GM19025 (cell line): ENCODE results near the gene NFKB1.
"Not testable (repeated sequence)": the region's sequence is repeated elsewhere in the genome, so short reads cannot be mapped to it uniquely, and the experiment has no call there.

Experiments used
- ATAC-seq: cut with Tn5 transposase; IDR thresholded peaks from one replicate; pipeline ENCODE4 v1.9.1; 2021; ENCODE audit warnings: mild to moderate bottlenecking, low read depth, moderate library complexity; ENCODE audit not compliant: unreplicated experiment

NFKB1 gene, protein sequence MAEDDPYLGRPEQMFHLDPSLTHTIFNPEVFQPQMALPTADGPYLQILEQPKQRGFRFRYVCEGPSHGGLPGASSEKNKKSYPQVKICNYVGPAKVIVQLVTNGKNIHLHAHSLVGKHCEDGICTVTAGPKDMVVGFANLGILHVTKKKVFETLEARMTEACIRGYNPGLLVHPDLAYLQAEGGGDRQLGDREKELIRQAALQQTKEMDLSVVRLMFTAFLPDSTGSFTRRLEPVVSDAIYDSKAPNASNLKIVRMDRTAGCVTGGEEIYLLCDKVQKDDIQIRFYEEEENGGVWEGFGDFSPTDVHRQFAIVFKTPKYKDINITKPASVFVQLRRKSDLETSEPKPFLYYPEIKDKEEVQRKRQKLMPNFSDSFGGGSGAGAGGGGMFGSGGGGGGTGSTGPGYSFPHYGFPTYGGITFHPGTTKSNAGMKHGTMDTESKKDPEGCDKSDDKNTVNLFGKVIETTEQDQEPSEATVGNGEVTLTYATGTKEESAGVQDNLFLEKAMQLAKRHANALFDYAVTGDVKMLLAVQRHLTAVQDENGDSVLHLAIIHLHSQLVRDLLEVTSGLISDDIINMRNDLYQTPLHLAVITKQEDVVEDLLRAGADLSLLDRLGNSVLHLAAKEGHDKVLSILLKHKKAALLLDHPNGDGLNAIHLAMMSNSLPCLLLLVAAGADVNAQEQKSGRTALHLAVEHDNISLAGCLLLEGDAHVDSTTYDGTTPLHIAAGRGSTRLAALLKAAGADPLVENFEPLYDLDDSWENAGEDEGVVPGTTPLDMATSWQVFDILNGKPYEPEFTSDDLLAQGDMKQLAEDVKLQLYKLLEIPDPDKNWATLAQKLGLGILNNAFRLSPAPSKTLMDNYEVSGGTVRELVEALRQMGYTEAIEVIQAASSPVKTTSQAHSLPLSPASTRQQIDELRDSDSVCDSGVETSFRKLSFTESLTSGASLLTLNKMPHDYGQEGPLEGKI

DNA sequence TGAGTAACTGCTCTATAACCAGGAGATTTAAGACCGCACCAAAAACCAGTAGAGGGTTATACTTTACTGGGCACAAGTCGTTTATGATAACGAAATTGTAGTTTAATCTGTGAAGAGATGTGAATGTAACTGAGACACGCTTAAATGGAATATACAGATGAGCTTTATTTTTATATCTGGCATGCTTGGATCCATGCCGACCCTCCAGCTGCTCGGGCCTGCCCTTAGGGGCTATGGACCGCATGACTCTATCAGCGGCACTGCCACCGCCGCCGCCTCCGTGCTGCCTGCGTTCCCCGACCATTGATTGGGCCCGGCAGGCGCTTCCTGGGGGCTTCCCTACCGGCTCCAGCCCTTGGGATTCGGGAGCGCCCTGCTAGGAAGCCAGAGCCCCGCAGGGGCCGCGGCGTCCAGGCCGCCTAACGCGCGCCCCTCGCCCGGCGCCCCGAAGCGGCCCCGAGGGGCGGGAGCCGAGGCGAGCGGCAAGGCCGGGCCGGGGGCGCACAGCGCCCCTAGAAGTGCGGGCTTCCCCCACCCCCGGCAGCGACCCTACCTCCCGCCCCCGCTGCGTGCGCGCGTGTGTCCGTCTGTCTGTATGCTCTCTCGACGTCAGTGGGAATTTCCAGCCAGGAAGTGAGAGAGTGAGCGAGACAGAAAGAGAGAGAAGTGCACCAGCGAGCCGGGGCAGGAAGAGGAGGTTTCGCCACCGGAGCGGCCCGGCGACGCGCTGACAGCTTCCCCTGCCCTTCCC is at the start of gene NFKB1:
TSS of gene NFKB1 (plus strand) at position 664 of the 751 bp plus-strand sequence. CDS start 24,160 bp downstream, outside the sequence.
- peak; percentile 62 for ATAC-seq

DNA sequence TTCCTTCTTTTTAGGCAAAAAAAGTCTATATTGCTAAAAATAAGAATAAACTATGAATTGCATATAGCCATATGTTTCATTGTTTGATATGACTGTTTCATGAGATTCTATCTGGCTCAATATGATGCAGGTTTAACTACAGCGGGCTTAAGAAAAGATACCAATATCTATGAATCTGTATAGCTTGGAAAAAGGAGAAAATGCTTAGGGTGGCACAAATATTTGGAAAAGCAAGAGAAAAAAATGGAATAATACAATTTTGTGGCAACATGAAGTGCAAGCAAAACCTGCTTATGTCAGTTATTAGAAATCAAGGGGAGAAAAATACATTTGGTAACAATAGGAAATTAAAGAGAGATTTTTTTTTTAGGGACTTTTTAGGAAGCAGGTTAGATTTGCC is 48.3 kb upstream of the NFKB1 start:
- no peak for ATAC-seq

DNA sequence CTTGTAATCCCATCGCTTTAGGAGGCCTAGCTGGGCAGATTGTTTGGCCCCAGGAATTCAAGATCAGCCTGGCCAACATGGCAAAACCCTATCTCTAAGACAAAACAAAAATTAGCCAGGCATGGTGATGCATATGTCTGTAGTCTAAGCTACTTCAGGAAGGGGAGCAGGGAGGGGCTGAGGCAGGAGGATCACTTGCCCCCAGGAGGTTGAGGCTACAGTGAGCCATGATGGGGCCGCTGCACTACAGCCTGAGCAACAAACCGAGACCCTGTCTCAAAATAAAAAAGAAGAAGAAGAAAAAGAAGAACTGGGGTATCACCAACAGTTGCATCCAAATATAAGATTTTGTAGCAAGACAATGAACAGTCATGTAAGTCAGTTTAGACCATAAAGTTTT is 47.3 kb upstream of the NFKB1 start:
- ATAC-seq, result no peak

DNA sequence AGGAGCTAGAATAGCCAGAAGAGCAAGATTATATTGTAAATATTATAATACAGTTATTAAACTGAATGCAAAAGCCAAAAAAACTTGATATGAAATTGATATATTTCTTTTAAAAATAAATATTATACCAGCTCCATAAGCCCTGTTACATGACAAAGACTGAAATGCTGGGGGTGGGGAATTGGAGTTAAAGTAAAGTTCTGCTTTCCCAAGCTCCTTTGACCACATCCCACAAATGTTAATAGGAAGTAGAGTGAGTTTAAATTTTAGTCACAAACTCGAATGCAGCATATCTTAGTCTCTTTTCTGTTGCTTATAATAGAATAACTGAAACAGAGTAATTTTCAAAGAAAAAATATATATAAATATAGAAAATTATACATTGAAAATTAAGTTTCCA is 46.9 kb upstream of the NFKB1 start:
- no peak for ATAC-seq

DNA sequence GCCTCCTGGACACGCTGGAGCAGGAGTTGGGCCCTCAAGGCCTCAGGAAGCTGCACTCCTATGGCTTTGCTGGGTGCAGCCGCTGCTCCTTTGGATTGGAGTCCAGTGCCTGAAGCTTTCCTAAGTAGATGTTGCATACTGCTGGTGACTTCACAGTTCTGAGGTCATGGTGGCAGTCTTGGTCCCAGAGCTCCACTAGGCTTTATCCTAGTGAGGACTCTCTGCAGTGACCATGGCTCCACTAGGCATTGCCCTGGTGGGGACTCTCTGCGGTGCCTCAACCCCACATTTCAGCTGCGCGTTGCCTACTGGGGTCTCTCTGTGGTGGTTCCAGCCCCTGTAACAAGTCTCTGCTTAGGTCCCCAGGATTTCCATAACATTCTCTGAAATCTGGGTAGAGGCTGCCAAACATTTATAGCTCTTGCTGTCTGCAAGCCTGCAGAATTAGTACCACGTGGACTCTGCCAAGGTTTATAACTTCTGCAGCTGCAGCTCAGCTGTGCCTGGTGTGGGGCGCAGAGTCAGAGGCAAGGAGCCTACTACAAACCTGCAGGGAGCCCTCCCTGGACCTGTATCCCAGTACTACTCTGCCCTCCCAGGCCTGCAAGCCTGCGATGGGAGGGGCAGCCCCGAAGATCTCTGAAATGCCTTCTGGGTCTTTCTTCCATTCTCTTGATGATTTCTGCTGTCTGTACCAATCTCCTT is 46.0 kb upstream of the NFKB1 start:
- ATAC-seq, result no peak

DNA sequence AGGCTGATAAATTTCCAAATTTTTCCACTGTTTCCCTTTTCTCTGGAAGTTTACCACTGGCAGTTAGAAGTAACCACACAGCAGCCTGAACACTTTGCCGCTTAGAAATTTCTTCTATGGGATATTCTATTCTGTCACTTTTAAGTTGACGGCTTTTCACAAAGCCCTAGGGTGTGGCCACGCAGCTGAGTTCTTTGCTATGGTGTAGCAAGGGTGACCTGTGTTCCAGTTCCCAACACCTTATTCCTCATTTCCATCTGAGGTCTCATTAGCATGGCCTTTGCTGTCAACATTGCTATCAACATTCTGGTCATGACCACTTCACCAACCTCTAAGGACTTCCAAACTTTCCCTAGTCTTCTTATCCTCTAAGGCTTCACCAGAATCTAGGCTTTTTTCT is 45.4 kb upstream of the NFKB1 start:
- no peak for ATAC-seq

DNA sequence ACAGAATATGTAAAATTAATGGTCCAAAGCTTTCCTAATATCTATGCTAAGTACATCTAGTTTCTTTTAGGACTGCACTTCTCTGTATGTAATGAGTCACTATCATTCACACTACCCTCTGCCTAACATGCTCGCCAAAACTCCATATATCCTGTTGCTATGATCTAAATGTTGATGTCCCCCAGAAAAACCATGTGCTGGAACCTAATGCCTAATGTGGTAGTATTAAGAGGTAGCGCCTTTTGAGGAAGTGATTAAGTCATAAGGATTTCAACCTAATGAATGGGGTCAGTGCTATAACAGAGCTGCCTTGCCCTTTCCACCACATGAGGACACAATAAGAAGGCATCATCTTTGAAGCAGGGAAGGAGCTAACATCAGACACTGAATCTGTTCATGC is 34.9 kb upstream of the NFKB1 start:
- ATAC-seq, result no peak

DNA sequence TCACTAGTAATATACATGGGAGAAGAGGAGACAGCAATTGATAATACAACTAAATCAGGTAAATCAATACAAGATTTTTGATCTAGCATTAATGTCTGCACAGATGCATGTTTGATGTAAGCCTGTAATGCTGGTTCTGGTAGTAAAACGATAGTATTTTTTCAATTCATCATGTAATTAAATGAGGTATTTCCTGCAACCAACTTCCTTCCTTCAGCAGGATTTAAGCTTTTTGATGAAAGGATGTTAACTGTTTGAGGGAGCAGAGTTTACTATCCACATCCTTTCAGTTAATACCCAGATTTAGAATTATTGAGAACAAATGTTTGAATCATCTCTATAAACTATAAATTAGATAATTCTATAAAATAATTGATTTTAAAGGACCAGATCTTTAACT is 31.4 kb upstream of the NFKB1 start:
- ATAC-seq, result no peak

DNA sequence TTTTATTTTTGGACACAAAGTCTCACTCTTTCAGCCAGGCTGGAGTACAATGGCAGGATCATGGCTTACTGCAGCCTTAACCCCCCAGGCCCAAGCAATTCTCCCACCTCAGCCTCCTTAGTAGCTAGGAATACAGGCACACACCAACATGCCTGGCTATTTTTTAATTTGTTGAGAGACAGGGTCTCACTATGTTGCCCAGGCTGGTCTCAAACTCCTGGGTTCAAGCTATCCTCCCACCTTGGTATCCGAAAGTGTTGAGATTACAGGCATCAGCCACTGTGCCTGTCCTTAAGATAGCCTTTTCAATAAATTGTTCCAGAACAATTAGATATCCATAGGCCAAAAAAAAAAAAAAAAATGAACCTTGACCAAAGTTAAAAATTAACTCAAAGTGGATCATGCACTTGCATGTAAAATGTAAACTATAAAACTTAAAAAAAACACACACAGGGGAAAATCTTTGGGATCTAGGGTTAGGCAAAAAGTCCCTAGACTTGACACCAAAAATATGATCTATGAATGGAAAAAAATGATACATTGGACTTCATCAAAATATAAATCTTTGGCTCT is 28.6 kb upstream of the NFKB1 start:
- ATAC-seq, result no peak

DNA sequence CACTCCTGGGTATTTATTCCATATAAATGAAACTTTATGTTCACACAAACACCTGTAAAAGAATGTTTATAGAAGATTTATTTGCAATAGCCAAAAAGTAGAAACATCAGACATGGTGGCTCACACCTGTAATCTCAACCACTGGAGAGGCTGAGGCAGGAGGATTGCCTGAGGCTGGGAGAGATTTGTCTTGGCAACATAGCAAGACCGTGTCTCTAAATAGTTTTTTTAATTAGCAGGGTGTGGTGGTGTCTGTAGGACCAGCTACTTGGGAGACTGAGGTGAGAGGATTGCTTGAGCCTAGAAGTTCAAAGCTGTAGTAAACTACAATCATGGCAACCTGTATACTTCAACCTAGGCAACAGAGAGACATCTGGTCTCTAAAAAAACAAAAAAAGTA is 27.7 kb upstream of the NFKB1 start:
- ATAC-seq, result no peak

DNA sequence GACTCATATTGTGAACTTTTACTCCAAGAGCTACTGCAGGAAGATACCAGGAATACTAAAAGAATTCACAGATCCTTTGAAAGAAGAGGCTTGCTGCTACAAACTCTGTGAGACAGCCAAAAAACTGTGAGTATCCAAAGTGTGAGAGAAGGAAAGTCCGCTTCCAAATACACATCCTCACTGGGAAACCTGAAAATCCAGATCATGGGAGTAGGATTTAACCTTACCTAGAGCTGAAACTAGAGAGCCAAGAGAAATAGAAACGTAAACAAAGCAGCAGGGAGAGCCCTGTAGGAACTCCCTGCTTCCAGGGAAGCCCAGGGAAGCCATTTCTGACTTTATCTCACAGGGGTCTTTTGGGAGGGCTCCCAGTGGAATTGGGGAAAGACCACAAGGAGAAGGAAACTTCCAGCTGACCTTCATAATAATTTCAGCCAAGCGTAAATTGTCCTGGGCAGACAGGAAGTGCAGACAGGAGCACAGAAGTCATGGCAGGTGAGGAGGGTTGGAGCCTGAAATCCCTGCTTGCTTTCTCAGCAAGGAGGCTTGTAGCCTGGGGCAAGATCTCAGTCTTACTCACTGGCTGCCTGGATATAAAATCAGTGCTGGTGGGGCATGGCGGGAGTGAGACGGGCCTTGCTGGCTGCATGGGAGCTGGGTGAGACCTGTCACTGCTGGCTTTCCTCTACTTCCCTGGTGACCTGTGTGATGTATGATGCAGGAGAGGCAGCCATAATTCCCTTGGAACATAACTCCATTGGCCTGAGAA is 26.2 kb upstream of the NFKB1 start:
- ATAC-seq, result no peak

DNA sequence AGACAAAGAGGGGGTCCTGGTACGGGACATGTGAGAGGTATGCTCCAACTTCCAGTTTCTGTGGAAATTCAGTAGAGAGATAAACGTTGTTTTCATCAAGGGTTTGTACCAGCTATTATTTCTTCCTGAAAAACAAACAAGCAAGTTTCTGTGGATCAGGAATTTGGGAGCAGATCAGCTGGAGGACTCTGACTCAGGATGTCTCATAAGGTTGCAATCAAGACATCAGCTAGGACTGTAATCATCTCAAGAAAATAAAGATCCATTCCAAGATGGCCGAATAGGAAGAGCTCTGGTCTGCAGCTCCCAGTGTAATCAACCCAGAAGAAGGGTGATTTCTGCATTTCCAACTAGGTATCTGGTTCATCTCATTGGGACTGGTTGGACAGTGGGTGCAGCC is 23.5 kb upstream of the NFKB1 start:
- no peak for ATAC-seq

DNA sequence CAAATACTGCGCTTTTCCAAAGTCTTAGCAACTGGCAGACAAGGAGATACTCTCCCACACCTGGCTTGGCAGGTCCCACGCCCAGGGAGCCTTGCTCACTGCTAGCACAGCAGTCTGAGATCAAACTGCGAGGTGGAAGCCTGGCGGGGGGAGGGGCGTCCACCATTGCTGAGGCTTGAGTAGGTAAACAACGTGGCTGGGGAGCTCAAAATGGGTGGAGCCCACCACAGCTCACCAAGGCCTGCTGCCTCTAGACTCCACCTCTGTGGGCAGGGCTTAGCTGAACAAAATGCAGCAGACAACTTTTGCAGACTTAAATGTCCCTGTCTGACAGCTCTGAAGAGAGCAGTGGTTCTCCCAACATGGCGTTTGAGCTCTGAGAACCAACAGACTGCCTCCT is 23.0 kb upstream of the NFKB1 start:
- no peak for ATAC-seq

DNA sequence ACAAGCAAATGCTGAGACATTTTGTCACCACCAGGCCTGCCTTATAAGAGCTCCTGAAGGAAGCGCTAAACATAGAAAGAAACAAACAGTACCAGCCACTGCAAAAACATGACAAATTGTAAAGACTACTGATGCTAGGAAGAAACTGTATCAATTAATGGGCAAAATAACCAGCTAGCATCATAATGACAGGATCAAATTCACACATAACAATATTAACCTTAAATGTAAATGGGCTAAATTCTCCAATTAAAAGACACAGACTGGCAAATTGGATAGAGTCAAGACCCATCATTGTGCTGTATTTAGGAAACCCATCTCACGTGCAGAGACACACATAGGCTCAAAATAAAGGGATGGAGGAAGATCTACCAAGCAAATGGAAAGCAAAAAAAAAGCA is 21.3 kb upstream of the NFKB1 start:
- ATAC-seq, result not testable (repeated sequence)

DNA sequence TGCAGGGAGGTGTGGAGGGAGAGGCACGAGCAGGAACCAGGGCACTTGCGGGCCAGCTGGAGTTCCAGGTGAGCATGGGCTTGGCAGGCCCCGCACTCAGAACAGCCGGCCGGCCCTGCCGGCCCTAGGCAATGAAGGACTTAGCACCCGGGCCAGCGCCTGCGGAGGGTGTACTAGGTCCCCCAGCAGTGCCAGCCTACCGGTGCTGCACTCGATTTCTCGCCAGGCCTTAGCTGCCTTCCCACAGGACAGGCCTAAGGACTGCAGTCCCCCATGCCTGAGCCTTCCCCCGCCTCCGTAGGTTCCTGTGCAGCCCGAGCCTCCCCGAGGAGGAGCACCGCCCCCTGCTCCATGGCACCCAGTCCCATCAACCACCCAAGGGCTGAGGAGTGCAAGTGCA is 18.0 kb upstream of the NFKB1 start:
- no peak for ATAC-seq

DNA sequence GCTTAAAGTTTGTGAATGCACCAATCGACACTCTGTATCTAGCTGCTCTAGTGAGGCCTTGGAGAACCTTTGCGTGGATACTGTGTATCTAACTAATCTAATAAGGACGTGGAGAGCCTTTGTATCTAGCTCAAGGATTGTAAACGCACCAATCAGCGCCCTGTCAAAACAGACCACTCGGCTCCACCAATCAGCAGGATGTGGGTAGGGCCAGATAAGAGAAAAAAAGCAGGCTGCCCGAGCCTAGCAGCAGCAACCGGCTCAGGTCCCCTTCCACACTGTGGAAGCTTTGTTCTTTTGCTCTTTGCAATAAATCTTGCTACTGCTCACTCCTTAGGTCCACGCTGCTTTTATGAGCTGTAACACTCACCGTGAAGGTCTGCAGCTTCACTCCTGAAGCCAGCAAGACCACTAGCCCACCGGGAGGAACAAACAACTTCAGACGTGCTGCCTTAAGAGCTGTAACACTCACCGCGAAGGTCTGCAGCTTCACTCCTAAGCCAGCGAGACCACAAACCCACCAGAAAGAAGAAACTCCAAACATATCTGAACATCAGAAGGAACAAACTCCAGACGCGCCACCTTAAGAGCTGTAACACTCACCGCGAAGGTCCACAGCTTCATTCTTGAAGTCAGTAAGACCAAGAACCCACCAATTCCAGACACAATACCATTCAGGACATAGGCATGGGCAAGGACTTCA is 17.0 kb upstream of the NFKB1 start:
- not testable (repeated sequence) for ATAC-seq

DNA sequence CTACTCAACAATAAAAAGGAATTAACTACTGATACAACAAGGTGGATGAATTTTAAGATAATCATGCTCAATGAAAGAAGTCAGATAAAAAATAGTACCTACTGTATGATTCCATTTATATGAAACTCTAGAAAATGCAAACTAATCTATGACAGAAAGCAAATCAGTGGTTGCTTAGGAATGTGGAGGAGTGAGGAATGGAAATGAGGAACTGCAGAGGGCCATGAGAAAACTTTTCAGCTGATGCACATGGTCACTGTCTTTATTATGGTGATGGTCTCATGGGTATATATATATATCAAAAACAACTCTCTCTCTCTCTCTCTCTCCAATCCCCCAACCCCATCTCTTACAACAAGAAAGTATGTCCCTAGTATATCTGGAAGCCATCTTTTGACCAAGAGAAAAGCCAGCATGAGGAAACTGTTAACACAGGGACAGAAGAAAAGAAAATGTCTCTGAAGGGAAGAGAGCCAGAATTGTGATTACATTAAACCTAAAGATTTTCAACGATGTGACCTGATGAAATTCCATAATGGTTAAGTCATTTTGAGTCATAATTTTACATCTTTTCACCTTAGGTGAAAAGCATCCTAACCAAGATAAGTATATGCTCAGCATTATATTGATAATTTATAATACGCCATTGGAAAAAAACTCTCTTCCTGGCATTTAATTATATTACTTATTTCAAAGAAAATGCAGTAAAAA is 8.5 kb upstream of the NFKB1 start:
- ATAC-seq, result no peak

DNA sequence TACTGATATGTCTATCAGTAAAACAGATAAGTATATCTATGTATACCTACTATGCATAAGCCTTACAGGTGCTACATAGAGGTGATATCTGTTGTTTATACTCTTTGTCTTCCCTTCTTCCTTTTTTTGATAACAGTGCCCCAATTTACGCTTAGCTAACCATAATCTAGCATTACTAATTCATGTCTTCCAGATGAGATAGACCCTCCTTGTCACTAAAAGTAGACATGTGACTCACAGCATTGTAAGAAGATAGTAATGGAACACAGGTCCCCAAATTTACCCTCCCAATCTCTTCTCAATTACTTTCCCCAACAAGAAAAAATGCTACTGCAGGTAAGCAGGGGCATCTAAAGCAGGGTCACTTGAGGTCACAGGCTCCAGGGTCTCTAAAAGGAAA is 7.9 kb upstream of the NFKB1 start:
- ATAC-seq, result no peak
